DMS114 treated with DMSO at 0.1 percent for 48 hours (cell line): ENCODE data around the gene LATS1.
"Not testable (repeated sequence)": the region's sequence is repeated elsewhere in the genome, so short reads cannot be mapped to it uniquely, and the experiment has no call there.

Source experiments
- DNase-seq: peaks from one replicate; lab custom pipeline; 2025; ENCODE audit not compliant: unreplicated experiment; lab: John Stamatoyannopoulos, UW

Gene LATS1

GRCh38 chr6:149680503-149680902 lies 37.4 kb downstream of the LATS1 start:
- no peak for DNase-seq

- DNase-seq: not testable (repeated sequence)
Observed at GRCh38 chr6:149672265-149672664, 45.6 kb downstream of the LATS1 start.

- DNase-seq: no peak
Observed at GRCh38 chr6:149660028-149660427, 57.9 kb downstream of the LATS1 start.

DNA sequence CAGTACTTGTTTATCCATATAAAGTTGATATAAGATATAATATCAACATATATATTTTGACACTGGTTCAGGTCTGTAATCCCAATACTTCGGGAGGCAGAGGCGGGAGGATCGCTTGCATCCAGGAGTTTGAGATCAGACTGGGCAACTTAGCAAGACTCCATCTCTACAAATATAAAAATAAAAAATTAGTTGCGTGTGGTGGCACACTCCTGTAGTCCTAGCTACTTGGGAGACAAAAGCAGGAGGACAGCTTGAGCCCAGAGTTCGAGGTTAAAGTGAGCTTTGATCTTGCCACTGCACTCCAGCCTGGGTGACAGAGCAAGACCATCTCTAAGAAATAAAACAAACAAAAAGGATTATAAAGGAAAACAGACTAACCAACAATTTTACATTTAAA lies 60.5 kb downstream of the LATS1 start:
- DNase-seq: no peak

DNA sequence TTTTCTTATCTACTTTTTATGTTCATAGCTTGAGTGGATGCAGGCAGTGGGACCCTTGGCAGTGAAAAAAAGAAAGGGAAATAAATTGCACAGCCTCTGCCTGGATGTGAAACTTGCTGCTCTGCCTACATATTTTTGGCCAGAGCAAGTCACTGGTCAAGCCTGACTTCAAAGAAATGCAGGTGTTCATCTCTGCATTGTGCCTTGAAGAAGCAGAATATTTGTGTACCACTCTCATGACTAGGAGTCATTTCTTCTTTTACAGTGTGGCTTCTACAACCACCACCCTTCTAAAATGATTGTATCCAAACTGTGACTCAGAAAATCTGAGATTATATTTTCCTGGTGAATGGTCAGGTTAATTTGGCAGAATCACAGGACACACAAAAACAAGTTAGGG lies 66.8 kb downstream of the LATS1 start:
- DNase-seq: no peak

GRCh38 chr6:149648148-149649145 lies 69.5 kb downstream of the LATS1 start, which contains the start of gene KATNA1:
KATNA1 (minus strand) TSS chr6:149648714; CDS start chr6:149638547, 10,167 bp downstream.
- DNase-seq: peak; percentile 55

DNA sequence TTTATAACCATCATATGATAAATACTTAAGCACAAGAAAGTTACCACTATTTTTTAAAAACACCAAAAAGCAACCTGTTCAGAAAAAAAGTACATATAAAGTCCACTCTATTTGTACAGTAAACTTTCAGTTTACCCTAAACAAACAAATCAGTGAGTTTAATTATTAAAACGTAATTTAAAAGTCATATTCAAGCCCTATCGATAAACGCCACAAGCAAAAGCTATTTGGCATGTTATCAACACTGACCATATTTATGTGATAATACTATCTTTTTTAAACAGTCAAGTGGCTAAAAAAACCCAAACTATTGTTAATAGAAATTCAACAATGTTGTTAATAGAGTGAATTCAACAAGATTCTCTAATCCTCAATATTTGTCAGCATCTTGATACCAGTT lies 71.3 kb downstream of the LATS1 start:
- DNase-seq: no peak

DNA sequence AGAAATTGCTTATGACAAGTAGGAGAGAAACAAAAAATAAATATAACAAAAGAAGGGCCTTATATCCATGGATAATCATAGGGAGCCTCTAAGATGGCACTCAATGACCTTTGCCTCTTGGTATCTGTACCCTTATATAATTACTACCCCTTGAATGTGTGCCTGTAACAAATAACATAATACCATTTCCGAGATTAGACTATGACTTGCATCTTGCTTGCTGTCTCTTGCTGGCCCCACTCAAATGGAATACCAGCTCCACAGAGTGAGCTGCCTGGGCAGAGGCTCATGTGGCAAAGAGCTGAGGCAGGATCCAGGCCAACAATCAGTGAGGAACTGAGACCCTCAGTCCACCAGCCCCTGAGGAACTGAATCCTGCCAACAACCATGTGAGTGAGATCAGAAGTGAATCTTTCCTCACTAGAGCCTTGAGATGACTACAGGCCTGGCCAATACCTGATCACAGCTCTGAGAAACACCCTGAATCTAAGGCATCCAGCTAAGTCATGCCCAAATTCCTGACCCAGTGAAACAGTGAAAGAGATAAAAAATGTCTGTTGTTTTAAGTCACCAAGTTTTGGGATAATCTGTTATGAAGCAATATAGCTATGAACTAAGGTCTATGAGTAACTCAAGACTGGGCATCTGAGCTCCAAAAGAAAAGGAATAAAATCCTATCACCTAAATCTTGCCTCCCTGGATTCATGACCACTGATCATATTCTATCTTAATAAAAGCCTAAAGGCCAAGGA lies 74.9 kb downstream of the LATS1 start:
- DNase-seq: no peak

GRCh38 chr6:149636124-149636523 lies 81.8 kb downstream of the LATS1 start:
- DNase-seq: no peak

DNA sequence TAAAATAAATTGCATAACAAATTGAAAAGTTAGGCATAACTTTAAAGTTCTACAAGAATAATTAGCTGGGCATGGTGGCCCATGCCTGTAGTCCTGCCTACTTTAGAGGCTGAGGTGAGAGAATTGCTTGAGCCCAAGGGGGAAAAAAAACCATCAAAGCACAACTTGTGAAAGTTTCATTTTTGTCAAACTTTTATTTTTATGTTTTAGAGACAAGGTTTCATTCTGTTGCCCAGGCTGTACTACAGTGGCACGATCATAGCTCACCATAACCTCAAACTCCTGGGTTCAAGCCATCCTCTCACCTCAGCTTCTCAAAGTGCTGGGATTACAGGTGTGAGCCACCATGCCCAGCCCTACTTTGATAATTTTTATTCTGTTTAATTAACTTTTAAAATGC lies 83.6 kb downstream of the LATS1 start:
- DNase-seq: no peak

- no peak for DNase-seq
Observed at GRCh38 chr6:149628875-149629510, 88.9 kb downstream of the LATS1 start.

- no peak for DNase-seq
Observed at GRCh38 chr6:149627672-149628071, 90.2 kb downstream of the LATS1 start.

DNA sequence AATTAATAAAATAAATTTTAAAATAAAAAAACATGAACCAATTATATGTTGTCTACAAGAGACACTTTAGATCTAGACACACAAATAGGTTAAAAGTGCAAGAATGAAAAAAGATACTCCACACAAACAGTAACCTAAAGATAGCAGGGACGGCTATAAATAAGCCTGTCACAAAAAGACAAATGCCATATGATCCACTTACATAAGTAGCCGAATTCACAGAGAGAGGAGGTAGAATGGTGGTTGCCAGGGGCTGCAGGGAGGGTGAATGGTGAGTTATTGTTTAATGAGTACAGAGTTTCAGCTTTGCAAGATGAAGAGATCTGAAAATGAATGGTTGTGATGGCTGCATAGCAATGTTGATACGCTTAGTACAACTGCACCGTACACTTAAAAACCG lies 102.1 kb downstream of the LATS1 start:
- no peak for DNase-seq

- no peak for DNase-seq
Observed at GRCh38 chr6:149614337-149614736, 103.6 kb downstream of the LATS1 start.

DNA sequence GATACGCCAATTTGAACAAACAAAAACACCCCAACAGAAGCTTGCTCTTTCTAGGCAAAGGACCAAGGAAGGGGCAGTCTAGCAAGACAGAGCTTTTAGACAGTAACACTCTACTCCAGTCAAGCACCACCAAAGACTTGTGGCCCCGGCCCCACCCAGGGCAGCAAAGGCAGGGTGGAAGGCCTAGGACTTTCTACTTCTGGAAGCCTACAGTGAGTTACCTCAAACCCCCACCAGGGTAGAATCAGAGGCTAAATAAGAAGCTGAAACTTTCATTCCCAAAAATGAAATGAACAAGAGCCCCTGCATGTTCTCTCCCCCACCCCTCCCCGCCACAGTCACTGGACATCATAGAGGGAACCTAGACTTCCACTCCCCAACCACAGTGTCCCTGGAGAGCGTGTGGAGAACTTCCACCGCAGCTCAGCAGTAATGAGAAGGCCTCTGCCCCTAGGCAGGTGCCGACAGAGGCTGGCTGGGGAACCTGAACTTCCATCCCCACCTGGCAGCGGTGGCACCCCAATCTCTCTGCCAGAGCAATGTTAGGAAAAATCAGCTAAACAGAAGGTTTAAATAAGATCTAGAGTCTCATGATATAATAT lies 109.4 kb downstream of the LATS1 start:
- DNase-seq: no peak
